ENCODE measurements around the gene DHRSX.
"Not testable (repeated sequence)": the region's sequence is repeated elsewhere in the genome, so short reads cannot be mapped to it uniquely, and the experiment has no call there.

Gene DHRSX, protein sequence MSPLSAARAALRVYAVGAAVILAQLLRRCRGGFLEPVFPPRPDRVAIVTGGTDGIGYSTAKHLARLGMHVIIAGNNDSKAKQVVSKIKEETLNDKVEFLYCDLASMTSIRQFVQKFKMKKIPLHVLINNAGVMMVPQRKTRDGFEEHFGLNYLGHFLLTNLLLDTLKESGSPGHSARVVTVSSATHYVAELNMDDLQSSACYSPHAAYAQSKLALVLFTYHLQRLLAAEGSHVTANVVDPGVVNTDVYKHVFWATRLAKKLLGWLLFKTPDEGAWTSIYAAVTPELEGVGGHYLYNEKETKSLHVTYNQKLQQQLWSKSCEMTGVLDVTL

DNA sequence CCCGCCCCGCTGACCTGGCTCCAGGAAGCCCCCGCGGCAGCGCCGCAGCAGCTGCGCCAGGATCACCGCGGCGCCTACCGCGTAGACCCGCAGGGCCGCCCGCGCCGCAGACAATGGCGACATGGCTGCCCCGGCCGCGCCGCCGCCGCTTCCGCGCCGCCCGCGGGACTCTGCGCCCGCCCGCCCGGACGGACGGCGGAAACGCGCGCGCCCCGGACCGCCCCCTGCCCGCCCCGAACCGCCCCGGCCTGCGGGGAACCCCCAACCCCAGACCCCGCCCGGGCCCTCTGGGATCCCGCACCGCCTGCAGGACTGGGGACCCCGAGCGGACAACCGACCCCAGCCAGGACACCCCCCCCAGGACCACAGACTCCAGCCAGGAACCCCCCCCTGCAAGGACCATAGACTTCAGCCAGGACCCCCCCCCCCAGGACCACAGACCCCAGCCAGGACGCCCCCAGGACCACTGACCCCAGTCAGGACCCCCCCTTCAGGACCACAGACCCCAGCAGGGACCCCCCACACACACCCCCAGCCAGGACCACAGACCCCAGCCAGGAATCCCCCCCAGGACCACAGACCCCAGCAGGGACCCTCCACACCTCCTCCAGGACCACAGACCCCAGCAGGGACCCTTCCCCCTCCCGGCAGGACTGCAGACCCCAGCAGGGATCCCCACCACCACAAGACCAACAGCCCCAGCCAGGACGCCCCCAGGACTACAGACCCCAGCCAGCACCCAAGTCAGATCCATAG lies at the start of gene DHRSX, which contains the start of gene ZBED1:
DHRSX (minus strand) TSS at position 174 of the 756 bp plus-strand sequence; CDS start at position 123, 51 bp downstream.
ZBED1 (minus strand) TSS at position 174 of the 756 bp plus-strand sequence. CDS start 10,257 bp downstream, outside the sequence.
- no peak for DNase-seq (ENCODE audit: low spot score)

DNA sequence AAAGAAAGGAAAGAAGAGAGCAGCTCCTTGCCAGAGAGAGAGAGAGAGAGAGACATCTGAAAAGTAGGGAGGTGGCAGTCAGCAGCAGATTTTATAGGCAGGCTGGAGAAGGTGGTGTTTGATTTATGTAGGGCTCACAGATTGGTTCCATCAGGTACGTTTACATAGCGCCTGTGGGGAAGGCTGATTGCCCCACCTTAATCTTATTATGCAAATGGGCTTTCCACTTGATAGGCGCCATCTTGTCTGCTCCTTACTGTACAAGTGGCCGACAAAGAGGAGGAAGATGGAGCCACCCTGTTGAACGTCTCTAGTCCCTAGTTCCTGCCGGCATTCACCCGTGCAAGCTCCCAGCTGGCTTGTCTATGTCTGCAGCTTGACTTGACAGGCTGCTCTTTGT lies 49.1 kb upstream of the DHRSX start:
- DNase-seq (ENCODE audit: low spot score), result no peak

GRCh38 chrX:2548711-2549423 lies 48.1 kb upstream of the DHRSX start:
- no peak for DNase-seq (ENCODE audit: low spot score)

- no peak for DNase-seq (ENCODE audit: low spot score)
Observed at GRCh38 chrX:2547736-2548135, 47.0 kb upstream of the DHRSX start.

DNA sequence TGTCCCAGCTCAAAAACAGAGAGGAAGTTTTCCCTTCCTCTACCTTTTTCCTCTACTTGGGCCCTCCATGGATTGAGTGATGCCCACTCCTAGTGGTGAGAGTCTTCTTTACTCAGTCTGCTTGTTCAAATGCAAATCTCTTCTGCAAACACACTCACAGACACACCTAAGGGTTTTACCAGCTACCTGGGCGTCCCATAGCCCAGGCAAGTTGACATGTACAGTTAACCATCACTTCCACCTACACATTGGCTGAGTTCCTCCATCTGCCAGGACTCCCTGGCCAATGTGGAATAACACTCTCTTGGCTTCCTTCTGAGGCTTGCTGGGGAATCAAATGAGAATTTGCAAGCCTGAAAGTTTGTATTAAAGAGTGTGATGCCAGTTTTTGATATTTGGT lies 45.7 kb upstream of the DHRSX start:
- no peak for DNase-seq (ENCODE audit: low spot score)

DNA sequence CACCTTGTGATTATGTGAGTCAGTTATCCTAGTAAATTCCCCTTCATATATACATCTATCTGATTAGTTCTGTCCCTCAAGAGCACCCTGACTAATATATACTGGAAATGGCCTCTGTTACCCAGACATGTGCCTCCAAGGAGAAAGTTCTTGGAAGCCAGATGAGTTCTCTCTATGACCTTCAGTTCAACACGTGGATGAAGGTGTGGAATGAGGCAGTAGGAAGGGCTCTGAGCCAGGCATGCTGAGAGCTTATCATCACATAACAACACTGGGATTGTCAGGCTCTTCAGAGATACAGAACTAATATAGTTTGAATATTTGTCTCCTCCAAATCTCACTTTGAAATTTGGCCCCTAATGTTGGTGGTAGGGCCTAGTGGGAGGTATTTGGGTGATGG lies 44.4 kb upstream of the DHRSX start:
- DNase-seq (ENCODE audit: low spot score), result no peak

DNA sequence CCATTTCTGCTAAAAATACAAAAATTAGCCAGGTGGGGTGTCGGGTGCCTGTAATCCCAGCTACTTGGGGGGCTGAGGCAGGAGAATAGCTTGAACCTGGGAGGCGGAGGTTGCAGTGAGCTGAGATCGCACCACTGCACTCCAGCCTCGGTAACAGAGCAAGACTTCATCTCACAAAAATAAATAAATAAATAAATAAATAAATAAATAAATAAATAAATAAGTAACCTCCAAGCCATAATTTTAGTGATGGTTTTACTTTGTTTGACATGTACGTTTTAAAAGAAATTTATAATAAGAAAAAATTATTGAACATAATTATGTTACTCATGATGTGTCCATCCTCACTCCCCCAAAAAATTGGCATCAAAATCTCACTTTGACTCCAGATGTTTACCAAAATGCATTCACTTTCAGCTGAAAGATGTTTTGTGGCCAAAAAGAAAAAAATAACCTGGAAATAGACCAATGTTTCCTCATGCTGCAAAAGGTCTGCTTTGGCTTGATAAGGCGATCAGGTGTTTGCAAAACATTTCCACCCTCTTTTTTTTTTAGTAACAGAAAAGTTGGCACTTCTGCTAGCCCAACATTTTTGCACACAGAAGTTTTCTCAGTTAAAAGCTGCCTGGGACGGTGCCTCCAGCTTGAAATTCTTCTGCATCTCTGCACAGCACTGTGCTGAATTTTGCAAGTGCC lies 42.2 kb upstream of the DHRSX start:
- DNase-seq (ENCODE audit: low spot score), result no peak

DNA sequence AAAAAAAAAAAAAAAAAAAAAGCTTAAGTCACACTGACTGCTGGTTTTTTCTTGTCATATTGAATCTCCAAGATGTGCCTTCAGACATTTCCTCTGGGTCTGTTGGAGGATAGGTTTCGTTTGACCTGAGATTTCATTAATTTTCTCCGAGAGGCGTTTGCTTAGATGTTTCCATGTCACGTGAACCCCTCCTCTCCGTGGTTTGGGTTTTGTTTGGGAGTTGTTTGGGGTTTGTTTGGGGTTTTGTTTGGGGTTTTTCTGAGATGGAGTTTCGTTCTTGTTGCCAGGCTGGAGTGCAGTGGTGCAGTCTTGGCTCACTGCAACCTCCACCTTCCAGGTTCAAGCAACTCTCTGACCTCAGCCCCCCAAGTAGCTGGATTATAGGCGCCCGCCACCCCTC lies 40.8 kb upstream of the DHRSX start:
- no peak for DNase-seq (ENCODE audit: low spot score)

DNA sequence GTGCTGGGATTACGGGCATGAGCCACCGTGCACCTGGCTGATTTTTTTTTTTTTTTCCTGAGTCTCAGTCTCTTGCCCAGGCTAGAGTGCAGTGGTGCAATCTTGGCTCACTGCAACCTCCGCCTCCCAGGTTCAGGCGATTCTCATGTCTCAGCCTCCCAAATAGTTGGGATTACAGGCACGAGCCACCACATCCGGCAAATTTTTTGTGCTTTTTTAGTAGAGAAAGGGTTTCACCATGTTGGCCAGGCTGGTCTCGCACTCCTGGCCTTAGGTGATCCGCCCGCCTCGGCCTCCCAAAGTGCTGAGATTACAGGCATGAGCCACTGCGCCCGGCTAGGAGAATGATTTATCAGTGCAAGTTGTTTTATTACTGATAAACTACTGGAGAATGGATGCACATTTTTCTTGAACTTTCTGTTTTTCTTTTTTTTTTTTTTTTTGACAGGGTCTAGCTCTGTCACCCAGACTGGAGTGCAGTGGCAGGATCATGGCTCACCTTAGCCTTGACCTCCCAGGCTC lies 39.7 kb upstream of the DHRSX start:
- DNase-seq (ENCODE audit: low spot score), result no peak

GRCh38 chrX:2539586-2539985 lies 38.8 kb upstream of the DHRSX start:
- DNase-seq (ENCODE audit: low spot score), result no peak

GRCh38 chrX:2538031-2538757 lies 37.4 kb upstream of the DHRSX start:
- DNase-seq (ENCODE audit: low spot score), result no peak

DNA sequence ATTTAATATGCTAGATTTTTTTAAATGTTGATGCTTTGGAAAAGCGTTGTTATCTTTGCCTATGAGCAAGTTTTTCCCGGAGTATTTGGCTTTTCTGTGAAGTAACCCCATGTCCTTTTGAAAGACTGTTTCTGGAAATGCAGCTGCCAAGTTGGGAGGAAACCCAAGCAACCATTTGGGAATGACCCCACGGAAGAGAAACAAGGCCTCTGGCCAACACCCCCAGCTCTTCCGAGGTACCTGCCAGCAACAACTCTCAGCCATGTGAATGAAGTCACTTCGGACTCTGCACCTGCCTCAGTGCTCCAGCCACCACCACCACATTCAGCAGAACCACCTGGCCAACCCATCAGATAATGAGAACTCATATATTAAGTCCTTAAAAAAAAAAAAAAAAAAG lies 36.2 kb upstream of the DHRSX start:
- no peak for DNase-seq (ENCODE audit: low spot score)

GRCh38 chrX:2536141-2536540 lies 35.4 kb upstream of the DHRSX start:
- no peak for DNase-seq (ENCODE audit: low spot score)

GRCh38 chrX:2534261-2535021 lies 33.7 kb upstream of the DHRSX start:
- not testable (repeated sequence) for DNase-seq (ENCODE audit: low spot score)

GRCh38 chrX:2533424-2533823 lies 32.6 kb upstream of the DHRSX start:
- no peak for DNase-seq (ENCODE audit: low spot score)

DNA sequence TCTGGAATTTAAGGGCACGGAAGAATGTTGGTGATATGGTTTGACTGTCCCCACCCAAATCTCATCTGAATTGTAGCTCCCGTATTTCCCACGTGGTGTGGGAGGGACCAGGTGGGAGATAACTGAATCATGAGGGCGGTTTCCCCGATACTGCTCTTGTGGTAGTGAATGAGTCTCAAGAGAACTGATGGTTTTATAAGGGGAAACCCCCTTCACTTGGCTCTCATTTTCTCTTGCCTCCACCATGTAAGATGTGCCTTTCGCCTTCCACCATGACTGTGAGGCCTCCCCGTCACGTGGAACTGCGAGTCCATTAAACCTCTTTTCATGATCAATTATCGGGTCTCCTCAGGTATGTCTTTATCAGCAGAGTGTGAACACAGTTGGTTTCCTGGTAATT lies 25.6 kb upstream of the DHRSX start:
- DNase-seq (ENCODE audit: low spot score), result no peak

- DNase-seq (ENCODE audit: low spot score), result no peak
Observed at GRCh38 chrX:2523911-2524310, 23.1 kb upstream of the DHRSX start.

GRCh38 chrX:2521927-2522386 lies 21.2 kb upstream of the DHRSX start:
- no peak for DNase-seq (ENCODE audit: low spot score)

DNA sequence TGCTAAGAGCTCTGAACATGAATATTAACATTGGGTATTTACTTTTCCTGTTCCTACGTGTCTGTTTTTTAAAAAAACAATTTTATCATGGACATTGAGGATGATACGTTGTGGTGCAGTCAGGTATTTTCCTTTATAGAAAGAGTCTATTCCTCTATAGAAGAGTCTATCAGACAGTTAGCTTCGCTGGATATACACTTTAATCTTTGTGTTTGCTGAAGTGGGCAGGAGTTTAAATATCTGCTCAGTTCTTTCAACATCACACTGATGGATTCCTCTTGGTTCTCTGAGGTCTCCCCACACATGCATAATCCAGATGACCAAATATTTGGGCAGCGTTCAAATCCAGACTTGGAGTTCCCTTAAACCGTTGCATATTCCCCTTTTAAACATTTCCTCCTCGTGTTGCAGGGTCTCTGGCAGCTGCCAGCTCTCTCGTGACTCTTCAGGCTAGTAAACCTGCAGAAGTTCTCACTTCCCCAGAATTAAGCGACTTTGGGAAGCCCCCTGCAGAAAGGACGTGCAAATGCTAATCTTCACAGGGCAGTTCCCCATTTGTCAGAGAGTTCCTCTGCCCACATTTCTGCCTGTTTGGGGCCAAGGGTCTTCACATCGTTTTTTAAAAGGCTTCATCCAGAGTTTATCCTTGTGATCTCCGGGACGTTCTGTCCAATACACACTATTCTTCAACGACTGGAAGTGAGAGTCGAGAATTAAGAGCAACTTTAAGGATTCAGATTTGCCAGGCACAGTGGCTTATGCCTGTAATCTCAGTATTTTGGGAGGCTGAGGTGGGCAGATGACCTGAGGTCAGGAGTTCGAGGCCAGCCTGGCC lies 20.5 kb upstream of the DHRSX start:
- no peak for DNase-seq (ENCODE audit: low spot score)

Measured in SW480 (cell line).